ENCODE measurements around the gene RPL32.

Gene RPL32

DNA sequence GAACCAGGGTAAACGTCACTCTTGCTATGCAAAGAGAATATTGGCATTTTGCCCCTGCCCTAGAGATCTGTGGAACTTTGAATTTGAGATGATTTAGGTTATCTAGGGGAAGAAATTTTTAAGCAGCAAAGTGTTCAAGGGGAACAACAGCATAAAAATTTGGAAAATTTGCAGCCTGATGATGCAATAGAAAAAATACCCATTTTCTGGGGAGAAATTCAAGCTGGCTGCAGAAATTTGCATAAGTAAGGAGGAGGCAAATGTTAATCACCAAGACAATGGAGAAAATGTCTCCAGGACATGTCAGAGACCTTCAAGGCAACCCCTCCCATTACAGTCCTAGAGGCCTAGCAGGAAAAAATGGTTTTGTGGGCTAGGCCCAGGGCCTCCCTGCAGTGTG, 4.4 kb upstream of the RPL32 start:
- Histone ChIP-seq H3K4me1 (ENCODE audit: control insufficient read depth, insufficient read depth, low read length) (no peaks in the 10 kb centered on the region), H3K27ac (ENCODE audit: extremely low read depth, low read depth, low read length) (no peak overlapping the region), H3K36me3 (ENCODE audit: control insufficient read depth in 2 of 2, insufficient read depth in 1 of 2, low read length in 2 of 2) (peaks cover 0 to 2% of the 10 kb centered on the region in 2 experiments; a peak in 1 of 3 replicates), H3K4me3 (ENCODE audit: low read depth, low read length) (no peak overlapping the region), H3K9me3 (ENCODE audit: control insufficient read depth, insufficient read depth, low read depth, low read length) (no peaks in the 10 kb centered on the region)
- ChIA-PET CTCF (interaction anchor here (0.6 kb wide), 1 partner anchor 79 kb away, joined by 3 read pairs; no protein-coding TSS in a partner anchor), POLR2A (interaction anchor here (1.2 kb wide), 1 partner anchor 12 kb away, joined by 3 read pairs; no protein-coding TSS in a partner anchor)
- no peak for TF ChIP-seq ZFHX2 (tag by site-specific recombination; conservative IDR thresholded peaks at IDR 0.05)
- peak; percentile 72; the same call in 1 of the 2 replicates for TF ChIP-seq ZNF585B (tag by site-specific recombination; IDR thresholded peaks at IDR 0.05)

DNA sequence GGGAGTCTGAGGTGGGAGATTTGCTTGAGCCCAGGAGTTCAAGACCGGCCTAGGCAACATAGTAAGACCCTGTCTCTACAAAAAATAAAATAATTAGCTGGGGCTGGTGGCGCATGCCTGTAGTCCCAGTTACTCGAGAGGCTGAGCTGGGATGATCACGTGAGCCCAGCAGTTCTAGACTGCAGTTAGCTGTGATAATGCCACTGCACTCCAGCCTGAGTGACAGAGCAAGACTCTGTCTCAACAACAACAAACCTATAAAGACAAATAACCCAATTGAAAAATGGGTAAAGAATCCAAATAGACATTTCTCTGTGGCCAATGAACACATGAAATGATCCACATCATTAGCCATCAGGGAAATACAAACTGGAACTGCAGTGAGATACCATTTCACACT, 1.1 kb upstream of the RPL32 start:
- H3K9me3 ChIP-seq (ENCODE audit: control insufficient read depth, insufficient read depth, low read depth, low read length) = no peaks in the 10 kb centered on the region
- H3K4me3 ChIP-seq (ENCODE audit: low read depth, low read length) = no peak overlapping the region
- TF ChIP-seq ZNF138 (tag by site-specific recombination; IDR thresholded peaks at IDR 0.05; ENCODE audit: borderline replicate concordance) = no peak
- TF ChIP-seq ZNF530 (tag by site-specific recombination; IDR thresholded peaks at IDR 0.05; ENCODE audit: low read depth) = no peak
- no peak for TF ChIP-seq WT1 (tag by site-specific recombination; IDR thresholded peaks at IDR 0.05)
- no peak for TF ChIP-seq ZNF830 (tag by site-specific recombination; IDR thresholded peaks at IDR 0.05; ENCODE audit: low read depth)
- TF ChIP-seq, protein P1, sequence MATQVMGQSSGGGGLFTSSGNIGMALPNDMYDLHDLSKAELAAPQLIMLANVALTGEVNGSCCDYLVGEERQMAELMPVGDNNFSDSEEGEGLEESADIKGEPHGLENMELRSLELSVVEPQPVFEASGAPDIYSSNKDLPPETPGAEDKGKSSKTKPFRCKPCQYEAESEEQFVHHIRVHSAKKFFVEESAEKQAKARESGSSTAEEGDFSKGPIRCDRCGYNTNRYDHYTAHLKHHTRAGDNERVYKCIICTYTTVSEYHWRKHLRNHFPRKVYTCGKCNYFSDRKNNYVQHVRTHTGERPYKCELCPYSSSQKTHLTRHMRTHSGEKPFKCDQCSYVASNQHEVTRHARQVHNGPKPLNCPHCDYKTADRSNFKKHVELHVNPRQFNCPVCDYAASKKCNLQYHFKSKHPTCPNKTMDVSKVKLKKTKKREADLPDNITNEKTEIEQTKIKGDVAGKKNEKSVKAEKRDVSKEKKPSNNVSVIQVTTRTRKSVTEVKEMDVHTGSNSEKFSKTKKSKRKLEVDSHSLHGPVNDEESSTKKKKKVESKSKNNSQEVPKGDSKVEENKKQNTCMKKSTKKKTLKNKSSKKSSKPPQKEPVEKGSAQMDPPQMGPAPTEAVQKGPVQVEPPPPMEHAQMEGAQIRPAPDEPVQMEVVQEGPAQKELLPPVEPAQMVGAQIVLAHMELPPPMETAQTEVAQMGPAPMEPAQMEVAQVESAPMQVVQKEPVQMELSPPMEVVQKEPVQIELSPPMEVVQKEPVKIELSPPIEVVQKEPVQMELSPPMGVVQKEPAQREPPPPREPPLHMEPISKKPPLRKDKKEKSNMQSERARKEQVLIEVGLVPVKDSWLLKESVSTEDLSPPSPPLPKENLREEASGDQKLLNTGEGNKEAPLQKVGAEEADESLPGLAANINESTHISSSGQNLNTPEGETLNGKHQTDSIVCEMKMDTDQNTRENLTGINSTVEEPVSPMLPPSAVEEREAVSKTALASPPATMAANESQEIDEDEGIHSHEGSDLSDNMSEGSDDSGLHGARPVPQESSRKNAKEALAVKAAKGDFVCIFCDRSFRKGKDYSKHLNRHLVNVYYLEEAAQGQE (tag by site-specific recombination; IDR thresholded peaks at IDR 0.05) = no peak
- TF ChIP-seq ZNF140 (tag by site-specific recombination; IDR thresholded peaks at IDR 0.05) = no peak
- no peak for TF ChIP-seq ZNF2 (tag by site-specific recombination; IDR thresholded peaks at IDR 0.05)
- no peak for TF ChIP-seq ZNF37A (tag by site-specific recombination; IDR thresholded peaks at IDR 0.05)
- H3K36me3 ChIP-seq (ENCODE audit: control insufficient read depth in 2 of 2, insufficient read depth in 1 of 2, low read length in 2 of 2) = peaks cover 11 to 36% of the 10 kb centered on the region in 2 experiments
- CTCF ChIA-PET = interaction anchor here (0.6 to 3.8 kb wide), 20 partner anchors 9 to 1595 kb away, joined by 3 to 19 read pairs (median 5); no protein-coding TSS in a partner anchor
- H3K27ac ChIP-seq (ENCODE audit: extremely low read depth, low read depth, low read length) = no peak overlapping the region
- no peaks in the 10 kb centered on the region for H3K4me1 ChIP-seq (ENCODE audit: control insufficient read depth, insufficient read depth, low read length)
- POLR2A ChIA-PET = interaction anchor here (1.4 kb wide), 1 partner anchor 12 kb away, joined by 3 read pairs; no protein-coding TSS in a partner anchor

DNA sequence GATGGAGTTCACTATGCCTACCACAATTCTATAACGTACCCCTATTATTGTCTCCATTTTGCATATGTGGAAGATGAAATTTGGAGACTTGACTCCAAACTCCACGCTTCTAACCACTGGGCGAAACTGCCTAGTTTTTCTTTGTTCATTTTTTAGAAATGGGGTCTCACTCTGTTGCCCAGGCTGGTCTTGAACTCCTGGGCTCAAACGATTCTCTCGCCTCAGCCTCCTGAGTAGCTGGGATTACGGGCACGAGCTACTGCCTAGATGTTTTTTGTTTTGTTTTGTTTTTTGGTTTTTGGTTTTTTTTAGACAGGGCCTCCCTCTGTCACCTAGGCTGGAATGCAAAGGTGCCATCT, 584 bp upstream of the RPL32 start:
- H3K4me1 ChIP-seq (ENCODE audit: control insufficient read depth, insufficient read depth, low read length) = no peaks in the 10 kb centered on the region
- CTCF ChIA-PET = interaction anchor here (0.6 to 3.8 kb wide), 22 partner anchors 9 to 1596 kb away, joined by 3 to 19 read pairs (median 5); no protein-coding TSS in a partner anchor

More for the DNA sequence above, 584 bp upstream of the RPL32 start:
- H3K36me3 ChIP-seq (ENCODE audit: control insufficient read depth in 2 of 2, insufficient read depth in 1 of 2, low read length in 2 of 2) = peaks cover 11 to 41% of the 10 kb centered on the region in 2 experiments
- no peak overlapping the region; the same call in 1 of the 2 replicates for H3K4me3 ChIP-seq (ENCODE audit: low read depth, low read length)
- no peak overlapping the region for H3K27ac ChIP-seq (ENCODE audit: extremely low read depth, low read depth, low read length)
- H3K9me3 ChIP-seq (ENCODE audit: control insufficient read depth, insufficient read depth, low read depth, low read length) = no peaks in the 10 kb centered on the region
- POLR2A ChIA-PET = interaction anchor here (1.0 to 2.2 kb wide), 6 partner anchors 9 to 125 kb away, joined by 3 to 22 read pairs (median 6); partner anchors contain the start of gene CAND2
- TF ChIP-seq ZBTB7A (tag by site-specific recombination; IDR thresholded peaks at IDR 0.05; ENCODE audit: low read depth) = 0 out of 2 replicates have a peak, but pooled peaks have one; percentile 55
- TF ChIP-seq, protein P2, sequence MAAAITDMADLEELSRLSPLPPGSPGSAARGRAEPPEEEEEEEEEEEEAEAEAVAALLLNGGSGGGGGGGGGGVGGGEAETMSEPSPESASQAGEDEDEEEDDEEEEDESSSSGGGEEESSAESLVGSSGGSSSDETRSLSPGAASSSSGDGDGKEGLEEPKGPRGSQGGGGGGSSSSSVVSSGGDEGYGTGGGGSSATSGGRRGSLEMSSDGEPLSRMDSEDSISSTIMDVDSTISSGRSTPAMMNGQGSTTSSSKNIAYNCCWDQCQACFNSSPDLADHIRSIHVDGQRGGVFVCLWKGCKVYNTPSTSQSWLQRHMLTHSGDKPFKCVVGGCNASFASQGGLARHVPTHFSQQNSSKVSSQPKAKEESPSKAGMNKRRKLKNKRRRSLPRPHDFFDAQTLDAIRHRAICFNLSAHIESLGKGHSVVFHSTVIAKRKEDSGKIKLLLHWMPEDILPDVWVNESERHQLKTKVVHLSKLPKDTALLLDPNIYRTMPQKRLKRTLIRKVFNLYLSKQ (tag by site-specific recombination; IDR thresholded peaks at IDR 0.05; ENCODE audit: borderline replicate concordance) = no peak
- TF ChIP-seq ZNF121 (tag by site-specific recombination; IDR thresholded peaks at IDR 0.05) = peak; percentile 100
- peak; percentile 5; the same call in 1 of the 2 replicates for TF ChIP-seq ZNF664 (tag by site-specific recombination; IDR thresholded peaks at IDR 0.05)
